ENCODE data around the gene NALCN. TPM values are rescaled to one million over a fixed set of nuclear protein-coding genes. Genes with fewer than 3 reads are reported as not detected.

The NALCN gene
- total and polyA plus RNA-seq, 10 of the 15 experiments (the other 5 are each of a cell fraction or from before 2014, with no cell fraction given) = under 0.01 TPM; not detected in 9

- H3K27ac ChIP-seq (ENCODE audit: control insufficient read depth, insufficient read depth) = no peak overlapping the region
- POLR2A ChIA-PET = no interaction called here
- H4K20me1 ChIP-seq (ENCODE audit: control insufficient read depth, insufficient read depth) = no peaks in the 10 kb centered on the region
- 10% methylated on average over 4 of the region's 4 CpGs for WGBS (ENCODE audit: insufficient coverage, insufficient replicate concordance, low lambda C conversion rate, missing lambda C conversion rate)
- no peaks in the 10 kb centered on the region for H3K79me2 ChIP-seq (ENCODE audit: control insufficient read depth, insufficient read depth, low read length)
- no peak overlapping the region for H3K4me3 ChIP-seq
- no peak for DNase-seq (ENCODE audit: low read depth, low spot score)
- no peaks in the 10 kb centered on the region for H3K4me1 ChIP-seq (ENCODE audit: control insufficient read depth, insufficient read depth, low read length)
- RAD21 ChIA-PET (ENCODE audit: unreplicated experiment) = no interaction called here
- FAIRE-seq = no peak
- H3K36me3 ChIP-seq (ENCODE audit: control insufficient read depth in 2 of 2, insufficient read depth in 2 of 2, low read length in 1 of 2) = no peaks in the 10 kb centered on the region
- SMC1A ChIA-PET (ENCODE audit: uncharacterized antibody, unreplicated experiment) = no interaction called here
- no TSS peak for BruUV-seq (replicated peaks)
- no peak overlapping the region for H3K4me2 ChIP-seq (ENCODE audit: control insufficient read depth, insufficient read depth)
- ATAC-seq = no peak
- H3K27me3 ChIP-seq (replicated peaks in 1 of 2; ENCODE audit: control insufficient read depth in 2 of 2, insufficient read depth in 2 of 2, low read length in 1 of 2) = no peaks in the 10 kb centered on the region; a peak in 1 of 4 replicates
- no peak for TF ChIP-seq BCL11A (IDR thresholded peaks at IDR 0.05; ENCODE audit: low read depth, low read length)
- no peak for TF ChIP-seq E2F4 (IDR thresholded peaks at IDR 0.05; ENCODE audit: low read depth, low read length)
- TF ChIP-seq KLF5 (IDR thresholded peaks at IDR 0.05; ENCODE audit: partially characterized antibody) = no peak
- CTCF ChIA-PET = no interaction called here
- in situ Hi-C loops (cut with MboI) = no loop called here
- intact Hi-C loops (cut with micrococcal nuclease; ENCODE audit: unreplicated experiment) = no loop called here
- H2AFZ ChIP-seq (ENCODE audit: control insufficient read depth, low read depth, low read length) = no peak overlapping the region
- H3K9me3 ChIP-seq (replicated peaks; ENCODE audit: control insufficient read depth, insufficient read depth, low read length) = no peaks in the 10 kb centered on the region
- no peak overlapping the region for H3K9ac ChIP-seq (ENCODE audit: control insufficient read depth, insufficient read depth, low read length)
Measured at GRCh38 chr13:101178406-101178805, 237.9 kb downstream of the NALCN start.

GRCh38 chr13:101170306-101170705 is 246.0 kb downstream of the NALCN start:
- H2AFZ ChIP-seq (ENCODE audit: control insufficient read depth, low read depth, low read length) = no peak overlapping the region
- no peak overlapping the region for H3K27ac ChIP-seq (ENCODE audit: control insufficient read depth, insufficient read depth)
- in situ Hi-C loops (cut with MboI) (no loop called here), intact Hi-C loops (cut with micrococcal nuclease; ENCODE audit: unreplicated experiment) (no loop called here)
- H3K79me2 ChIP-seq (ENCODE audit: control insufficient read depth, insufficient read depth, low read length) = no peaks in the 10 kb centered on the region
- no peaks in the 10 kb centered on the region for H3K4me1 ChIP-seq (ENCODE audit: control insufficient read depth, insufficient read depth, low read length)
- no peak overlapping the region for H3K4me3 ChIP-seq
- ATAC-seq (no peak), FAIRE-seq (no peak), DNase-seq (ENCODE audit: low read depth, low spot score) (no peak)
- H3K27me3 ChIP-seq (replicated peaks in 1 of 2; ENCODE audit: control insufficient read depth in 2 of 2, insufficient read depth in 2 of 2, low read length in 1 of 2) = no peaks in the 10 kb centered on the region
- H3K9ac ChIP-seq (ENCODE audit: control insufficient read depth, insufficient read depth, low read length) = no peak overlapping the region
- no peaks in the 10 kb centered on the region for H3K36me3 ChIP-seq (ENCODE audit: control insufficient read depth in 2 of 2, insufficient read depth in 2 of 2, low read length in 1 of 2)
- H4K20me1 ChIP-seq (ENCODE audit: control insufficient read depth, insufficient read depth) = no peaks in the 10 kb centered on the region
- H3K4me2 ChIP-seq (ENCODE audit: control insufficient read depth, insufficient read depth) = no peak overlapping the region
- WGBS (ENCODE audit: insufficient coverage, insufficient replicate concordance, low lambda C conversion rate, missing lambda C conversion rate) = 27% methylated on average over 2 of the region's 2 CpGs
- CTCF ChIA-PET = interaction anchor here (1.5 kb wide), 1 partner anchor 25 kb away, joined by 5 read pairs; no protein-coding TSS in a partner anchor
- SMC1A ChIA-PET (ENCODE audit: uncharacterized antibody, unreplicated experiment) = interaction anchor here (0.6 kb wide), 1 partner anchor 14 kb away, joined by 3 read pairs; no protein-coding TSS in a partner anchor
- RAD21 ChIA-PET (ENCODE audit: unreplicated experiment) = interaction anchor here (1.3 kb wide), 1 partner anchor 21 kb away, joined by 4 read pairs; no protein-coding TSS in a partner anchor
- no peaks in the 10 kb centered on the region for H3K9me3 ChIP-seq (replicated peaks; ENCODE audit: control insufficient read depth, insufficient read depth, low read length)
- BruUV-seq (replicated peaks) = no TSS peak
- POLR2A ChIA-PET = no interaction called here
- TF ChIP-seq ZNF217 (IDR thresholded peaks at IDR 0.05) (no peak), YBX1 (IDR thresholded peaks at IDR 0.05) (no peak), ZBTB40 (IDR thresholded peaks at IDR 0.05; ENCODE audit: borderline replicate concordance) (no peak), MTA2 (IDR thresholded peaks at IDR 0.05; ENCODE audit: low read depth) (no peak), ZZZ3 (IDR thresholded peaks at IDR 0.05; ENCODE audit: control insufficient read depth, insufficient read length, low read depth) (no peak), SMC3 (IDR thresholded peaks at IDR 0.05; ENCODE audit: borderline replicate concordance, low read length) (no peak), PAX8 (IDR thresholded peaks at IDR 0.05) (no peak), SIN3A (IDR thresholded peaks at IDR 0.05; ENCODE audit: low read depth, low read length) (no peak), ZNF622 (IDR thresholded peaks at IDR 0.05) (no peak), MLLT1 (IDR thresholded peaks at IDR 0.05) (no peak)
